Measurements from ENCODE around the gene GPX4.

The GPX4 gene

GRCh38 chr19:1058112-1058511 is 45.7 kb upstream of the GPX4 start:
- DNase-seq (ENCODE audit: low read depth, low spot score), result no peak
- ChIA-PET CTCF (interaction anchor here (0.8 to 1.9 kb wide), 3 partner anchors 10 to 15 kb away, joined by 3 to 5 read pairs (median 4); no protein-coding TSS in a partner anchor), POLR2A (no interaction called here)
- H3K4me3 ChIP-seq (ENCODE audit: low read depth, low read length), result no peak overlapping the region
- TF ChIP-seq CTCF (IDR thresholded peaks at IDR 0.05; ENCODE audit: insufficient read depth, low read length, missing control alignments), result no peak

GRCh38 chr19:1060689-1061088 is 43.1 kb upstream of the GPX4 start:
- ChIA-PET CTCF (no interaction called here), POLR2A (no interaction called here)
- no peak for TF ChIP-seq CTCF (IDR thresholded peaks at IDR 0.05; ENCODE audit: insufficient read depth, low read length, missing control alignments)
- DNase-seq (ENCODE audit: low read depth, low spot score), result no peak
- H3K4me3 ChIP-seq (ENCODE audit: low read depth, low read length), result no peak overlapping the region

- ChIA-PET POLR2A (no interaction called here), CTCF (no interaction called here)
- TF ChIP-seq CTCF (IDR thresholded peaks at IDR 0.05; ENCODE audit: insufficient read depth, low read length, missing control alignments), result no peak
- no peak overlapping the region for H3K4me3 ChIP-seq (ENCODE audit: low read depth, low read length)
- no peak for DNase-seq (ENCODE audit: low read depth, low spot score)
Measured at GRCh38 chr19:1061987-1062386, 41.8 kb upstream of the GPX4 start.

GRCh38 chr19:1062387-1063029 is 41.3 kb upstream of the GPX4 start:
- no peak for TF ChIP-seq CTCF (IDR thresholded peaks at IDR 0.05; ENCODE audit: insufficient read depth, low read length, missing control alignments)
- no peak overlapping the region for H3K4me3 ChIP-seq (ENCODE audit: low read depth, low read length)
- ChIA-PET POLR2A (no interaction called here), CTCF (no interaction called here)
- DNase-seq (ENCODE audit: low read depth, low spot score), result no peak

- ChIA-PET CTCF (interaction anchor here (2.0 kb wide), 1 partner anchor 17 kb away, joined by 11 read pairs; no protein-coding TSS in a partner anchor), POLR2A (no interaction called here)
- no peak overlapping the region for H3K4me3 ChIP-seq (ENCODE audit: low read depth, low read length)
- DNase-seq (ENCODE audit: low read depth, low spot score), result no peak
- TF ChIP-seq CTCF (IDR thresholded peaks at IDR 0.05; ENCODE audit: insufficient read depth, low read length, missing control alignments), result no peak
Measured at GRCh38 chr19:1063030-1063908, 40.5 kb upstream of the GPX4 start.

Data from AG04449 (cell line).